SJCRH30 (cell line): ENCODE results near the gene CKAP2L. TPM values are rescaled to one million over a fixed set of nuclear protein-coding genes. Genes with fewer than 3 reads are reported as not detected.

Source experiments
- DNase-seq, 2 experiments: peaks; one replicate each; pipeline ENCODE4 v3.0.0-alpha.2; 2015 to 2020
- H3K27ac ChIP-seq: fragments of 250-450 bp; sonication (Bioruptor Pico); 2 replicates; pipeline ENCODE4 v1.5.1; 2020; ENCODE audit warnings: mild to moderate bottlenecking, moderate library complexity
- H3K27me3 ChIP-seq: fragments of 250-450 bp; sonication (Bioruptor Pico); 2 replicates; pipeline ENCODE4 v1.5.1; 2020; ENCODE audit warnings: mild to moderate bottlenecking, moderate library complexity
- H3K36me3 ChIP-seq: fragments of 250-450 bp; sonication (Bioruptor Pico); 2 replicates; pipeline ENCODE4 v1.5.1; 2020; ENCODE audit warnings: mild to moderate bottlenecking, moderate library complexity
- H3K4me1 ChIP-seq: fragments of 250-450 bp; sonication (Bioruptor Pico); 2 replicates; pipeline ENCODE4 v1.5.1; 2020; ENCODE audit warnings: mild to moderate bottlenecking, moderate library complexity
- H3K4me3 ChIP-seq: fragments of 250-450 bp; sonication (Bioruptor Pico); 2 replicates; pipeline ENCODE4 v1.5.1; 2020; ENCODE audit warnings: mild to moderate bottlenecking, moderate library complexity
- H3K9me3 ChIP-seq: fragments of 250-450 bp; sonication (Bioruptor Pico); replicated peaks from 2 replicates; pipeline ENCODE4 v1.5.1; 2020; ENCODE audit warnings: mild to moderate bottlenecking, moderate library complexity
- total RNA-seq: library from RNA; depleted of rRNA; stranded (reverse); fragments of >200 nt; shearing (Covaris generic); gene quantifications from 2 replicates; pipeline ENCODE4 v1.2.3, GENCODE V29; 2014

The CKAP2L gene
- total RNA-seq, 1 experiment from 2014 or later, result 33.7 TPM

- peaks cover 75% of the 10 kb centered on the region for H3K36me3 ChIP-seq
- H3K27me3 ChIP-seq, result no peaks in the 10 kb centered on the region
- H3K4me1 ChIP-seq, result no peaks in the 10 kb centered on the region
- no peak overlapping the region for H3K4me3 ChIP-seq
- DNase-seq, result no peak
- H3K9me3 ChIP-seq, result no peaks in the 10 kb centered on the region
- no peak overlapping the region for H3K27ac ChIP-seq
Measured at GRCh38 chr2:112757265-112757664, 7.1 kb downstream of the CKAP2L start.

- H3K27me3 ChIP-seq, result no peaks in the 10 kb centered on the region
- H3K9me3 ChIP-seq, result no peaks in the 10 kb centered on the region
- H3K36me3 ChIP-seq, result peaks cover 77% of the 10 kb centered on the region
- H3K4me1 ChIP-seq, result no peaks in the 10 kb centered on the region
- no peak overlapping the region for H3K27ac ChIP-seq
- H3K4me3 ChIP-seq, result no peak overlapping the region
- DNase-seq, result no peak
Measured at GRCh38 chr2:112756207-112756606, 8.2 kb downstream of the CKAP2L start.

- Histone ChIP-seq H3K4me1 (no peaks in the 10 kb centered on the region), H3K27ac (no peak overlapping the region), H3K36me3 (peaks cover 79% of the 10 kb centered on the region), H3K9me3 (no peaks in the 10 kb centered on the region), H3K27me3 (no peaks in the 10 kb centered on the region), H3K4me3 (no peak overlapping the region)
- DNase-seq, result no peak
Measured at GRCh38 chr2:112755444-112755843, 9.0 kb downstream of the CKAP2L start.

- H3K27me3 ChIP-seq, result no peaks in the 10 kb centered on the region
- no peak for DNase-seq
- no peaks in the 10 kb centered on the region for H3K4me1 ChIP-seq
- peaks cover 76% of the 10 kb centered on the region for H3K36me3 ChIP-seq
- H3K9me3 ChIP-seq, result no peaks in the 10 kb centered on the region
- no peak overlapping the region for H3K27ac ChIP-seq
- no peak overlapping the region for H3K4me3 ChIP-seq
Measured at GRCh38 chr2:112754564-112754963, 9.8 kb downstream of the CKAP2L start.

- H3K4me1 ChIP-seq, result no peaks in the 10 kb centered on the region
Measured at GRCh38 chr2:112752667-112753066, 11.7 kb downstream of the CKAP2L start.

GRCh38 chr2:112751451-112752197, 12.8 kb downstream of the CKAP2L start:
- no peaks in the 10 kb centered on the region for H3K9me3 ChIP-seq
- peaks cover 74% of the 10 kb centered on the region for H3K36me3 ChIP-seq
- H3K27me3 ChIP-seq, result no peaks in the 10 kb centered on the region
- no peak for DNase-seq
- H3K27ac ChIP-seq, result no peak overlapping the region
- no peak overlapping the region for H3K4me3 ChIP-seq
- H3K4me1 ChIP-seq, result no peaks in the 10 kb centered on the region

More at GRCh38 chr2:112752667-112753066, 11.7 kb downstream of the CKAP2L start:
- Histone ChIP-seq H3K36me3 (peaks cover 77% of the 10 kb centered on the region), H3K27me3 (no peaks in the 10 kb centered on the region), H3K4me3 (no peak overlapping the region), H3K9me3 (no peaks in the 10 kb centered on the region), H3K27ac (no peak overlapping the region)
- no peak for DNase-seq

GRCh38 chr2:112750560-112750843, 13.9 kb downstream of the CKAP2L start:
- Histone ChIP-seq H3K4me3 (no peak overlapping the region), H3K27me3 (no peaks in the 10 kb centered on the region), H3K4me1 (no peaks in the 10 kb centered on the region), H3K27ac (no peak overlapping the region), H3K36me3 (peaks cover 73% of the 10 kb centered on the region), H3K9me3 (no peaks in the 10 kb centered on the region)
- no peak for DNase-seq

GRCh38 chr2:112749755-112750559, 14.5 kb downstream of the CKAP2L start:
- H3K4me3 ChIP-seq, result no peak overlapping the region
- no peaks in the 10 kb centered on the region for H3K9me3 ChIP-seq
- peaks cover 71% of the 10 kb centered on the region for H3K36me3 ChIP-seq
- DNase-seq, result peak; percentile 77 to 80
- no peak overlapping the region for H3K27ac ChIP-seq
- no peaks in the 10 kb centered on the region for H3K4me1 ChIP-seq
- no peaks in the 10 kb centered on the region for H3K27me3 ChIP-seq

GRCh38 chr2:112740527-112740926, 23.9 kb downstream of the CKAP2L start:
- Histone ChIP-seq H3K36me3 (peaks cover 74% of the 10 kb centered on the region), H3K27ac (no peak overlapping the region), H3K9me3 (no peaks in the 10 kb centered on the region), H3K4me1 (no peaks in the 10 kb centered on the region), H3K4me3 (no peak overlapping the region), H3K27me3 (no peaks in the 10 kb centered on the region)
- no peak for DNase-seq

GRCh38 chr2:112737542-112738232, 26.7 kb downstream of the CKAP2L start:
- Histone ChIP-seq H3K27me3 (no peaks in the 10 kb centered on the region), H3K27ac (no peak overlapping the region), H3K36me3 (peaks cover 52% of the 10 kb centered on the region), H3K4me1 (no peaks in the 10 kb centered on the region), H3K4me3 (no peak overlapping the region), H3K9me3 (no peaks in the 10 kb centered on the region)
- no peak for DNase-seq

- Histone ChIP-seq H3K4me1 (no peaks in the 10 kb centered on the region), H3K27me3 (no peaks in the 10 kb centered on the region), H3K4me3 (no peak overlapping the region), H3K36me3 (peaks cover 17% of the 10 kb centered on the region), H3K27ac (no peak overlapping the region), H3K9me3 (no peaks in the 10 kb centered on the region)
- DNase-seq, result no peak
Measured at GRCh38 chr2:112733871-112734270, 30.5 kb downstream of the CKAP2L start.

GRCh38 chr2:112733456-112733855, 31.0 kb downstream of the CKAP2L start:
- DNase-seq, result no peak
- H3K27ac ChIP-seq, result no peak overlapping the region
- H3K4me3 ChIP-seq, result no peak overlapping the region
- H3K27me3 ChIP-seq, result no peaks in the 10 kb centered on the region
- H3K9me3 ChIP-seq, result no peaks in the 10 kb centered on the region
- H3K36me3 ChIP-seq, result peaks cover 12% of the 10 kb centered on the region
- no peaks in the 10 kb centered on the region for H3K4me1 ChIP-seq

- Histone ChIP-seq H3K4me1 (no peaks in the 10 kb centered on the region; the same call in 1 of the 2 replicates), H3K9me3 (no peaks in the 10 kb centered on the region), H3K4me3 (no peak overlapping the region), H3K36me3 (no peaks in the 10 kb centered on the region), H3K27ac (no peak overlapping the region), H3K27me3 (no peaks in the 10 kb centered on the region)
- no peak for DNase-seq
Measured at GRCh38 chr2:112731479-112731878, 32.9 kb downstream of the CKAP2L start.

GRCh38 chr2:112730791-112731190, 33.6 kb downstream of the CKAP2L start:
- no peaks in the 10 kb centered on the region for H3K9me3 ChIP-seq
- H3K27me3 ChIP-seq, result no peaks in the 10 kb centered on the region
- no peaks in the 10 kb centered on the region; the same call in 1 of the 2 replicates for H3K4me1 ChIP-seq
- no peak overlapping the region for H3K27ac ChIP-seq
- no peaks in the 10 kb centered on the region for H3K36me3 ChIP-seq
- peak in 1 of 2 experiments; percentile 24 for DNase-seq
- no peak overlapping the region for H3K4me3 ChIP-seq

- no peaks in the 10 kb centered on the region; the same call in 1 of the 2 replicates for H3K4me1 ChIP-seq
- DNase-seq, result no peak
- no peak overlapping the region for H3K4me3 ChIP-seq
- no peaks in the 10 kb centered on the region for H3K9me3 ChIP-seq
- no peaks in the 10 kb centered on the region for H3K27me3 ChIP-seq
- no peak overlapping the region for H3K27ac ChIP-seq
- no peaks in the 10 kb centered on the region for H3K36me3 ChIP-seq
Measured at GRCh38 chr2:112730216-112730615, 34.2 kb downstream of the CKAP2L start.
